CD4-positive, alpha-beta T cell (primary cell): ENCODE results near the gene CSF2RB. TPM values are rescaled to one million over a fixed set of nuclear protein-coding genes. Genes with fewer than 3 reads are reported as not detected.

Experiments
- ATAC-seq: fragments of 200-7000 bp; cut with Tn5 transposase; one replicate; pipeline ENCODE4 v1.10.0; 2022; ENCODE audit warnings: mild to moderate bottlenecking; ENCODE audit not compliant: poor library complexity
- CTCF ChIA-PET: fragments of 350-600 bp; sonication (Branson Sonifier 250); formaldehyde crosslinking; loops from one replicate; lab custom pipeline; 2021; ENCODE audit warnings: antibody characterized with exemption, inconsistent platforms; lab: Charles Lee
- POLR2A ChIA-PET: fragments of 350-600 bp; sonication (Branson Sonifier 250); formaldehyde crosslinking; loops from one replicate; lab custom pipeline; 2021; ENCODE audit warnings: antibody characterized with exemption, inconsistent platforms; lab: Charles Lee
- DNase-seq, 14 experiments: peaks; one replicate each; pipeline ENCODE4 v3.0.0-alpha.2; 2013 to 2020; ENCODE audit warnings: mixed read lengths in 2 of 14
- H3K27ac ChIP-seq, 2 donors: one replicate each; pipeline versions ENCODE4 v1.5.1 to v1.7.0; 2013; ENCODE audit warnings: low read length in 2 of 2, low read depth in 1 of 2, mild to moderate bottlenecking in 1 of 2
- H3K27me3 ChIP-seq, 2 experiments: 1 replicate in 1 of 2; 2 replicates in 1 of 2; pipeline versions ENCODE4 v1.6.1 to v1.7.0; 2013; ENCODE audit warnings: low read length in 2 of 2, control low read depth in 1 of 2, mild to moderate bottlenecking in 1 of 2, moderate library complexity in 1 of 2; ENCODE audit not compliant: insufficient read depth in 2 of 2, control insufficient read depth in 1 of 2
- H3K36me3 ChIP-seq: one replicate; pipeline ENCODE4 v1.6.1; 2013; ENCODE audit warnings: low read length, control low read depth; ENCODE audit not compliant: insufficient read depth
- H3K4me1 ChIP-seq: one replicate; pipeline ENCODE4 v1.6.1; 2013; ENCODE audit warnings: low read length, control low read depth; ENCODE audit not compliant: insufficient read depth
- H3K4me3 ChIP-seq: one replicate; pipeline ENCODE4 v1.5.1; 2013; ENCODE audit warnings: mild to moderate bottlenecking, low read length, moderate library complexity
- H3K9me3 ChIP-seq, 2 experiments: 1 replicate in 1 of 2; 2 replicates in 1 of 2; pipeline versions ENCODE4 v1.6.1 to v1.7.0; 2013; ENCODE audit warnings: low read length in 2 of 2, mild to moderate bottlenecking in 2 of 2, control low read depth in 1 of 2, moderate library complexity in 1 of 2; ENCODE audit not compliant: control insufficient read depth in 1 of 2, insufficient read depth in 1 of 2
- H3K27ac Mint-ChIP-seq: one replicate; pipeline ENCODE4 v1.8.0; 2020; ENCODE audit warnings: mixed read lengths
- H3K27me3 Mint-ChIP-seq: one replicate; pipeline ENCODE4 v1.8.0; 2021; ENCODE audit warnings: mixed read lengths
- H3K36me3 Mint-ChIP-seq: one replicate; pipeline ENCODE4 v1.8.0; 2021; ENCODE audit warnings: low read depth, mixed read lengths
- H3K4me1 Mint-ChIP-seq: one replicate; pipeline ENCODE4 v1.8.0; 2021; ENCODE audit warnings: low read depth, mixed read lengths
- H3K4me3 Mint-ChIP-seq: one replicate; pipeline ENCODE4 v1.8.0; 2020; ENCODE audit warnings: mild to moderate bottlenecking, mixed read lengths
- H3K9me3 Mint-ChIP-seq: one replicate; pipeline ENCODE4 v1.8.0; 2020; ENCODE audit warnings: mixed read lengths
- CTCF ChIP-seq: fragments of 200-600 bp; IDR thresholded peaks from one replicate; pipeline ENCODE4 v1.8.0; 2022; ENCODE audit warnings: antibody characterized with exemption, mild to moderate bottlenecking
- intact Hi-C, 2 experiments: fragments of 100-400 bp; cut with DNase I in 1 of 2; cut with micrococcal nuclease in 1 of 2; formaldehyde crosslinking; loops; one replicate each; pipeline versions ENCODE4 v1.15.1 to v1.9.0; 2023 to 2025; cut with DNase I, micrococcal nuclease
- total RNA-seq, 174 experiments: library from RNA in 2 of 174; stranded (reverse) in 2 of 174; gene quantifications; one replicate each; pipeline ENCODE4 v1.2.3 and lab custom pipeline; 2021 to 2026

The CSF2RB gene
- total RNA-seq, 2 experiments from 2014 or later, result 1.5 TPM

- Mint-ChIP-seq H3K9me3 (no peaks in the 10 kb centered on the region), H3K27ac (no peak overlapping the region), H3K27me3 (no peaks in the 10 kb centered on the region), H3K4me1 (no peaks in the 10 kb centered on the region), H3K36me3 (no peaks in the 10 kb centered on the region), H3K4me3 (no peak overlapping the region)
- intact Hi-C loops, result no loop called here
- no peak overlapping the region for H3K27ac ChIP-seq
- no peak for ATAC-seq
- no peak overlapping the region for H3K4me3 ChIP-seq
- H3K36me3 ChIP-seq, result peaks cover 14% of the 10 kb centered on the region
- no peak for DNase-seq
- H3K9me3 ChIP-seq, result no peaks in the 10 kb centered on the region
- no peak for TF ChIP-seq CTCF
- H3K27me3 ChIP-seq, result no peaks in the 10 kb centered on the region
- H3K4me1 ChIP-seq, result peaks cover 31% of the 10 kb centered on the region
- ChIA-PET POLR2A (no interaction called here), CTCF (interaction anchor here (1.1 kb wide), 1 partner anchor 9 kb away, joined by 3 read pairs; no protein-coding TSS in a partner anchor)
Measured at GRCh38 chr22:36865346-36865745, 48.1 kb upstream of the CSF2RB start.

GRCh38 chr22:36867695-36868094 is 45.7 kb upstream of the CSF2RB start:
- ChIA-PET POLR2A (no interaction called here), CTCF (interaction anchor here (1.2 kb wide), 1 partner anchor 12 kb away, joined by 4 read pairs; no protein-coding TSS in a partner anchor)
- no peaks in the 10 kb centered on the region for H3K4me1 Mint-ChIP-seq
- no peak for TF ChIP-seq CTCF
- intact Hi-C loops, result no loop called here
- H3K27ac ChIP-seq, result no peak overlapping the region
- no peak overlapping the region for H3K27ac Mint-ChIP-seq
- ATAC-seq (no peak), DNase-seq (no peak)
- no peaks in the 10 kb centered on the region for H3K9me3 ChIP-seq
- H3K27me3 ChIP-seq, result no peaks in the 10 kb centered on the region
- H3K9me3 Mint-ChIP-seq, result no peaks in the 10 kb centered on the region
- no peaks in the 10 kb centered on the region for H3K27me3 Mint-ChIP-seq
- no peak overlapping the region for H3K4me3 ChIP-seq
- H3K36me3 ChIP-seq, result peaks cover 18% of the 10 kb centered on the region
- no peak overlapping the region for H3K4me3 Mint-ChIP-seq
- H3K36me3 Mint-ChIP-seq, result no peaks in the 10 kb centered on the region
- H3K4me1 ChIP-seq, result peaks cover 8% of the 10 kb centered on the region

- Mint-ChIP-seq H3K27me3 (no peaks in the 10 kb centered on the region), H3K36me3 (no peaks in the 10 kb centered on the region), H3K9me3 (no peaks in the 10 kb centered on the region), H3K4me1 (peaks cover 8% of the 10 kb centered on the region), H3K27ac (no peak overlapping the region), H3K4me3 (no peak overlapping the region)
- ChIA-PET POLR2A (no interaction called here), CTCF (interaction anchor here (1.2 kb wide), 1 partner anchor 13 kb away, joined by 4 read pairs; no protein-coding TSS in a partner anchor)
- H3K4me3 ChIP-seq, result no peak overlapping the region
- intact Hi-C loops, result no loop called here
- no peaks in the 10 kb centered on the region for H3K9me3 ChIP-seq
- no peak overlapping the region for H3K27ac ChIP-seq
- H3K27me3 ChIP-seq, result no peaks in the 10 kb centered on the region
- no peak for ATAC-seq
- peaks cover 7% of the 10 kb centered on the region for H3K4me1 ChIP-seq
- DNase-seq, result no peak
- TF ChIP-seq CTCF, result no peak
- H3K36me3 ChIP-seq, result peaks cover 18% of the 10 kb centered on the region
Measured at GRCh38 chr22:36868546-36869181, 44.8 kb upstream of the CSF2RB start.
